VCaP (cell line): ENCODE results near the gene CSRNP2.
A peak's percentile ranks its signal among the peaks of the same experiment; 100 is the strongest.
"Not testable (repeated sequence)": the region's sequence is repeated elsewhere in the genome, so short reads cannot be mapped to it uniquely, and the experiment has no call there.

Source experiments
- H3K27ac ChIP-seq: fragments of 450-650 bp; 2 replicates; pipeline ENCODE4 v1.5.1; 2017
- TF ChIP-seq, protein P1 (sequence below): fragments of 450-650 bp; conservative IDR thresholded peaks from 2 replicates; pipeline ENCODE4 v1.5.1; 2017; ENCODE audit warnings: mild to moderate bottlenecking, moderate library complexity

Gene CSRNP2

DNA sequence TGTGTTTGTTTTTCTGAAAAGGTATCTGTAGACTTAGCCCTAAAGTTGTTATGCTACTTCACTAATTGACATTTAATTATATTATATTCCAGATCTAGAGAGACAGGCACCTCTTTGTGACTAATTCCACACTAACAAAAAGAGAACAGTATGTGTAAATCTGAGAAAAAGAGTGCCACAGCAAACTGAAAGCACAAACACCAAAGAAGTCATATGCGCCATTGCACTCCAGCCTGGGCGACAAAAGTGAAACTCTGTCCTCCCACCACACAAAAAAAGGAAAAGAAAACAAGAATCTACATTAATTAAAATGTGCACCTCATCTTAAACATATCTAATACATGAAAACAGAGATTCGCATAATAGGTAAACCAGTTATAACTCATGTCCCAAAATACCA lies 4.4 kb upstream of the CSRNP2 start:
- H3K27ac ChIP-seq, result no peak overlapping the region
- TF ChIP-seq, protein P1, sequence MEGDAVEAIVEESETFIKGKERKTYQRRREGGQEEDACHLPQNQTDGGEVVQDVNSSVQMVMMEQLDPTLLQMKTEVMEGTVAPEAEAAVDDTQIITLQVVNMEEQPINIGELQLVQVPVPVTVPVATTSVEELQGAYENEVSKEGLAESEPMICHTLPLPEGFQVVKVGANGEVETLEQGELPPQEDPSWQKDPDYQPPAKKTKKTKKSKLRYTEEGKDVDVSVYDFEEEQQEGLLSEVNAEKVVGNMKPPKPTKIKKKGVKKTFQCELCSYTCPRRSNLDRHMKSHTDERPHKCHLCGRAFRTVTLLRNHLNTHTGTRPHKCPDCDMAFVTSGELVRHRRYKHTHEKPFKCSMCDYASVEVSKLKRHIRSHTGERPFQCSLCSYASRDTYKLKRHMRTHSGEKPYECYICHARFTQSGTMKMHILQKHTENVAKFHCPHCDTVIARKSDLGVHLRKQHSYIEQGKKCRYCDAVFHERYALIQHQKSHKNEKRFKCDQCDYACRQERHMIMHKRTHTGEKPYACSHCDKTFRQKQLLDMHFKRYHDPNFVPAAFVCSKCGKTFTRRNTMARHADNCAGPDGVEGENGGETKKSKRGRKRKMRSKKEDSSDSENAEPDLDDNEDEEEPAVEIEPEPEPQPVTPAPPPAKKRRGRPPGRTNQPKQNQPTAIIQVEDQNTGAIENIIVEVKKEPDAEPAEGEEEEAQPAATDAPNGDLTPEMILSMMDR, result no peak

DNA sequence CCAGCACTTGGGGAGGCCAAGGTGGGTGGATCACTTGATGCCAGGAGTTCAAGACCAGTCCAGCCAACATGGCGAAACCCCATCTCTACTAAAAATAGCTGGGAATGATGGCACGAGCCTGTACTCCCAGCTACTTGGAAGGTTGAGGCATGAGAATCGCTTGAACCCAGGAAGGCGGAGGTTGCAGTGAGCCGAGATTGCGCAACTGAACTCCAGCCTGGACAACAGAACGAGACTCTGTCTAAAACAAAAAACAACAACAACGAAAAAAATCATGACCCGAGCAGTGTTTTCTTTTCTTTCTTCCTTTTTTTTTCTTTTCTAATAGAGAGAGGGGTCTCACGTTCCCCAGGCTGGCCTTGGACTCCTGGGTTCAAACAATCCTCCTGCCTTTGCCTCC lies 3.5 kb upstream of the CSRNP2 start:
- TF ChIP-seq, protein P1, result no peak
- no peak overlapping the region for H3K27ac ChIP-seq

DNA sequence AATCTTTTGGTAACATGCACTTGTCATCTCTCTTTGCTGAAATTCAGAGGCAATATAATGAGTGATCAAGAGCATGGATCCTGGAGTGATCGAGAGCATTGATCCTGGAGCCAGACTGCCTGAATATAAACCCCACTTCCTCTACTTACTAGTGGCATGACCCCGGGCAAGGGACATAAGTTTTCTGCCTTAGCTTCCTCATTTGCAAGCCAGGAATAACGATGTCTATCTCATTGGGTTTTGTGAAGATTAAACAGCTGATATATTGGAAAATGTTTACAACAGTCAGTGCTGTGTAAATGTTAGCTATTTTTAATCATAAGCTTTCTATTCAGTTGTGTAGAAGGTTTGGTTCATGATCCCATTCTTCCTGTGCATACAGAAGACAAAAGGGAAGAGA lies 2.4 kb upstream of the CSRNP2 start:
- H3K27ac ChIP-seq, result no peak overlapping the region
- TF ChIP-seq, protein P1, result no peak

DNA sequence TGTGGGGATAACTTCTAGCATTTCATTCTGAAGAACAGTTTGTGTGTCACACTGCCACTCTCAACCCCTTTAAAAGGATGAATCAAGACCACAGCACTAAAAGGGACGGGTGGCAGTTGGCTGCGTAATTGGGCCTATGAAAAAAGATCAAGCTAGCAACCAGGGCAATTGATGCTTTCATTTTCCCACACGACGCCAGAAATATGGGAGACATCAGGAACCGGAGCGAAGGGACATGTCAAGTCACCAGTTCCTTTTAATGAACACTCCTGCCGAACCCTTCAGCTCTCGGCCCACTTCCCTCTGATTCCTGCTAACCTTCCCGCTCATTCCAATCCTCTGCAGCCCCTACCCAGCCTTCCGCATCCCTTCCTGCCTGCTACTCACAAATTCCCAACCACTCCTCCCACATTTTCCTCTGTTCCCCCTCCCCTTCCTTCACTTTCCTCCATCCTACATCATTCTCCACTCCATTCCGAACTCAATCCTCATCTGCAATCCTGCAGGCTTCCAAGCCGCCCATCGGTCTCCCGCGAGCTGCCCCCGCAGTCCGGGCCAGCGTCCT lies 753 bp downstream of the CSRNP2 start:
- peak overlapping the region; percentile 91 for H3K27ac ChIP-seq
- TF ChIP-seq, protein P1, result no peak

DNA sequence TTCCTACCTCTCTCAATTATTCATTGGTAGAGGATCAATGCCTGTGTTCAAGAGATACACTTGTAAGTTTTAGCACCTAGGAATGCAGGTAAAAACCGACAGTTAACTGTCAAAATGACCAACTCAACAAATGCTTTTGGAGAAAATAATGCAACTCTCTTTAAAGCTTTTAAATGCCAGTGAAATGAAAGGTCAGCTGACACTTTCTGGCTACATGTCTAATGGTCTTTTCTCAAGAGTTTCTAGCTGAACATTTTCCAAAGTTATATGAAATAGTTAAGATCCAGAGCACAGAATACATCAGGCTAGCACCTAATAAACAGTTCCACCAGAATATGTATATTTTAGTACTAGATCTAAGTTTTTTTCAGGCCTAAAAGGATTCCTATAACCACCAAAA lies 2.0 kb downstream of the CSRNP2 start:
- no peak overlapping the region for H3K27ac ChIP-seq
- TF ChIP-seq, protein P1, result no peak

DNA sequence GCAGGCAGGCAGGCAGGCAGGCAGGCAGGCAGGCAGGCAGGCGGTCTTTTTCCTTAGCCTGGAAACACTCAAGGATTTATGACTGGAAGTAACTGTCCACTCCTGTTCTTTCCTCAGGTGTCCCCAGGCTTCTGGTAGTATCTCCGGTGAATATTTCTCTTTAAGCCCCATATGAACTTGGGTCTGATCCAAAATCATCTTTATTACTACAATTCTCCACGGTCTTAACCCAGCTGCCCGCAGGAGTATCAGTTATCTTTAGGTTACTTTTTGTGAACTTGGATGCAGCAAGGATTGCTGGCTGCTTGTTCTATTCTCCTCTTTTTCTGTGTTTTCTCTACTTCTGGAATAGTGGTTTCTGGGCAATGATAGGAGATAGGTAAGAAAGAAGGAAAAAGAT lies 3.3 kb downstream of the CSRNP2 start:
- no peak overlapping the region for H3K27ac ChIP-seq
- TF ChIP-seq, protein P1, result no peak

DNA sequence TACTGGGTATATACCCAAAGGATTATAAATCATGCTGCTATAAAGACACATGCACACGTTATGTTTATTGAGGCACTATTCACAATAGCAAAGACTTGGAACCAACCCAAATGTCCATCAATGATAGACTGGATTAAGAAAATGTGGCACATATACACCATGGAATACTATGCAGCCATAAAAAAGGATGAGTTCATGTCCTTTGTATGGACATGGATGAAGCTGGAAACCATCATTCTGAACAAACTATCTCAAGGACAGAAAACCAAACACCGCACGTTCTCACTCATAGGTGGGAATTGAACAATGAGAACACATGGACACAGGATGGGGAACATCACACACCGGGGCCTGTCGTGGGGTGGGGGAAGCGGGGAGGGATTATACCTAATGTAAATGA lies 4.5 kb downstream of the CSRNP2 start:
- not testable (repeated sequence) for H3K27ac ChIP-seq

DNA sequence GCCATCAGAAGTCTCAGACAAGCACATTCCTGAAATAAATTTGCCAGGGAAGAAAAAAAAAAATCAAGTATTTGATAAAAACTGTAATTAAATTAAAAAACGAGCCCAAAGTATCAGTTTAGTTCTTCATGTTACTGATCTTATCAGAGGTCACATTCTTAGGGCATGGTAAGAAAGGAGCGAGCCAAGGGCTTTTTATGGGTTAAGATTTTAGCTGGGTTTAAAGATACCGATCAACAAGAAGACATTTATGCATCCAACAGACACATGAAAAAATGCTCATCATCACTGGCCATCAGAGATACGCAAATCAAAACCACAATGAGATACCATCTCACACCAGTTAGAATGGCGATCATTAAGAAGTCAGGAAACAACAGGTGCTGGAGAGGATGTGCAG lies 5.0 kb downstream of the CSRNP2 start:
- peak overlapping the region; percentile 38 for H3K27ac ChIP-seq

DNA sequence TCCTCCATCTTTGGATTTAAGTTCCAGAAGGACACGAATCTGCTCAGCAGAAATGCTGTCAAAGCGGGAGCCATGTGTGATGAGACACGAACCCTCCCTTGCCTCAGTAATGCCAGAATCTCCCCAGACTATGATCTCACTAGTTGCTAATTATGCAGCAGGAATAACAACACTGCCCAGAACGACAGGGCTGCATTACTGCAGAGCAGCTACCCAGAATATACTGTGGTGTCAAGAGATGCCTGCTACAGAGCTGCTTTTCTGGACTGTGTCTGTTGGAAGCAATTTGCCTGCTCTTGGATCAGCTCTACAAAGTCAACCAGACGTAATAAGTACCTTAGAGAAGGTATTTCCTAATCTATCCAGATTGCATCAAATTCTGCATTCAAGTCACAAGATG lies 5.5 kb downstream of the CSRNP2 start:
- TF ChIP-seq, protein P1, result no peak
- peak overlapping the region; percentile 38 for H3K27ac ChIP-seq
